ENCODE measurements around the gene EPHB6.

Gene EPHB6

GRCh38 chr7:142919656-142920055, 64.8 kb downstream of the EPHB6 start:
- Histone ChIP-seq H3K4me3 (ENCODE audit: low read length) (no peak overlapping the region), H3K9me3 (replicated peaks; ENCODE audit: low read length) (no peaks in the 10 kb centered on the region), H3K9ac (ENCODE audit: low read depth, low read length) (no peak overlapping the region), H3K27me3 (ENCODE audit: control insufficient read depth, insufficient read depth, low read length) (peaks cover 40% of the 10 kb centered on the region), H3K4me1 (ENCODE audit: control insufficient read depth, insufficient read depth, low read length) (no peaks in the 10 kb centered on the region), H3K36me3 (ENCODE audit: insufficient read depth, low read length) (no peaks in the 10 kb centered on the region), H3K4me2 (ENCODE audit: low read length) (no peak overlapping the region)

Data from skeletal muscle satellite cell (primary cell).